ENCODE data around the gene RFPL3.

RFPL3 gene

GRCh38 chr22:32319861-32320406 lies 37.7 kb upstream of the RFPL3 start:
- ATAC-seq (ENCODE audit: low read depth) = no peak
- Histone ChIP-seq H3K4me1 (ENCODE audit: insufficient read depth, poor library complexity, severe bottlenecking) (no peaks in the 10 kb centered on the region), H3K27me3 (ENCODE audit: insufficient read depth, poor library complexity, severe bottlenecking) (no peaks in the 10 kb centered on the region), H3K36me3 (ENCODE audit: low read depth) (no peaks in the 10 kb centered on the region), H3K4me3 (ENCODE audit: severe bottlenecking) (no peak overlapping the region), H3K9me3 (ENCODE audit: severe bottlenecking) (no peaks in the 10 kb centered on the region), H3K27ac (ENCODE audit: poor library complexity, severe bottlenecking) (no peak overlapping the region)
- DNase-seq (ENCODE audit: low spot score) = no peak
- no peak for TF ChIP-seq CTCF (IDR thresholded peaks at IDR 0.05; ENCODE audit: poor library complexity, severe bottlenecking)

GRCh38 chr22:32322986-32323385 lies 34.7 kb upstream of the RFPL3 start:
- no peak for DNase-seq (ENCODE audit: low spot score)
- no peak overlapping the region for H3K27ac ChIP-seq (ENCODE audit: poor library complexity, severe bottlenecking)
- H3K9me3 ChIP-seq (ENCODE audit: severe bottlenecking) = no peaks in the 10 kb centered on the region
- H3K36me3 ChIP-seq (ENCODE audit: low read depth) = 0 out of 2 replicates have a peak, but pooled peaks cover 6% of the 10 kb centered on the region
- H3K27me3 ChIP-seq (ENCODE audit: insufficient read depth, poor library complexity, severe bottlenecking) = no peaks in the 10 kb centered on the region
- no peak for ATAC-seq (ENCODE audit: low read depth)
- H3K4me1 ChIP-seq (ENCODE audit: insufficient read depth, poor library complexity, severe bottlenecking) = no peaks in the 10 kb centered on the region
- TF ChIP-seq CTCF (IDR thresholded peaks at IDR 0.05; ENCODE audit: poor library complexity, severe bottlenecking) = no peak
- H3K4me3 ChIP-seq (ENCODE audit: severe bottlenecking) = no peak overlapping the region

GRCh38 chr22:32323513-32324164 lies 34.0 kb upstream of the RFPL3 start:
- TF ChIP-seq CTCF (IDR thresholded peaks at IDR 0.05; ENCODE audit: poor library complexity, severe bottlenecking) = no peak
- DNase-seq (ENCODE audit: low spot score) (no peak), ATAC-seq (ENCODE audit: low read depth) (no peak)
- Histone ChIP-seq H3K9me3 (ENCODE audit: severe bottlenecking) (no peaks in the 10 kb centered on the region), H3K27me3 (ENCODE audit: insufficient read depth, poor library complexity, severe bottlenecking) (no peaks in the 10 kb centered on the region), H3K36me3 (ENCODE audit: low read depth) (0 out of 2 replicates have a peak, but pooled peaks cover 6% of the 10 kb centered on the region), H3K4me1 (ENCODE audit: insufficient read depth, poor library complexity, severe bottlenecking) (no peaks in the 10 kb centered on the region), H3K27ac (ENCODE audit: poor library complexity, severe bottlenecking) (no peak overlapping the region), H3K4me3 (ENCODE audit: severe bottlenecking) (no peak overlapping the region)

- no peak for DNase-seq (ENCODE audit: low spot score)
- no peak for TF ChIP-seq CTCF (IDR thresholded peaks at IDR 0.05; ENCODE audit: poor library complexity, severe bottlenecking)
- Histone ChIP-seq H3K4me1 (ENCODE audit: insufficient read depth, poor library complexity, severe bottlenecking) (no peaks in the 10 kb centered on the region), H3K9me3 (ENCODE audit: severe bottlenecking) (no peaks in the 10 kb centered on the region), H3K27me3 (ENCODE audit: insufficient read depth, poor library complexity, severe bottlenecking) (no peaks in the 10 kb centered on the region), H3K36me3 (ENCODE audit: low read depth) (0 out of 2 replicates have a peak, but pooled peaks cover 6% of the 10 kb centered on the region), H3K27ac (ENCODE audit: poor library complexity, severe bottlenecking) (no peak overlapping the region), H3K4me3 (ENCODE audit: severe bottlenecking) (no peak overlapping the region)
- no peak for ATAC-seq (ENCODE audit: low read depth)
Observed at GRCh38 chr22:32324505-32325415, 32.9 kb upstream of the RFPL3 start.

Measured in RWPE2 (cell line).